ENCODE measurements around the gene STT3B. TPM values are rescaled to one million over a fixed set of nuclear protein-coding genes. Genes with fewer than 3 reads are reported as not detected.
A peak's percentile ranks its signal among the peaks of the same experiment; 100 is the strongest.

The STT3B gene
- total and polyA plus RNA-seq, 2 of the 13 experiments (the other 11 are each of a cell fraction or from before 2014, with no cell fraction given) = 85.0 to 205 TPM

DNA sequence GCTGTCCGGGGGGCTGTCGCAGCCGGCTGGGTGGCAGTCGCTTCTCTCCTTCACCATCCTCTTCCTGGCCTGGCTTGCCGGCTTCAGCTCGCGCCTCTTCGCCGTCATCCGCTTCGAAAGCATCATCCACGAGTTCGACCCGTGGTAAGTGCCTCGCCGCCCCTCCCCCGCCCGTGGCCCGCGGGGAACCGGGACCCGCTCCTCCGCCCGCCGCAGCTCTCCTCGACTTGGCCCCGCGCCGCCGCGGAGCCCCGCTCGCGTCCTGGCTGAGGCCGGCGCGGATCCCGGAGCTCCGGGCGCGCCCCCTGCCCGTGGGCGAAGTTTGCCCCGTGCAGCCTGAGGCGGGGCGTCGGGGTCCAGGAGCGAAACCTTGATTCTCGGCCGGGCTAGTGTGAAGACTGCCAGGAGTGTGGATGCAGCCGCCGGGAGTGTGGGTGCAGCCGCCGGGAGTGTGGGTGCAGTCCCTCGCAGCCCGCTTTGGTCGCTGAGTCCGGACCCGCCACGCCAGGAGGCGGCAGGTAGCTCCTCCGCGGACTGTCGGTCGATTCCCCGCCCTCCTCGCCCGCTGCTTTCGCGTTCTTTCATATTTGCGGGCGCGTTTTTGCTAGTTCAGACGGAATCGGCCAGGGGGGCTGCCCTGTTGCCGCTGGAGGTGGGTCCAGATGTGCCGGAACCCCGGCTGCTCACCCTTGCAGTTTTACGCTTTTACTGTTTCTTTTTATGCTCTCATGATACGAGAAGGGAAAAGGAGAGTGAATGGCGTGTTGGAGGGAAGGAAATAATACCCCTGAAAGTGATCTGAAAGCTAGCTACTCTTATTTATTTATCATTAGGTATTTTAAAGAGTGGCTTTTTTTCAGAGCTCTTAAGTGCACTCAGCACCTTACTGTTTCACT lies 692 bp downstream of the STT3B start (continued):
- TF ChIP-seq NFKB2 (CRISPR knock-in tag; IDR thresholded peaks at IDR 0.05; ENCODE audit: borderline replicate concordance) (no peak), ZBTB14 (CRISPR knock-in tag; IDR thresholded peaks at IDR 0.05) (no peak), ZNF207 (IDR thresholded peaks at IDR 0.05; ENCODE audit: borderline replicate concordance) (no peak), U2AF1 (optimal IDR thresholded peaks at IDR 0.05; ENCODE audit: low read depth, low read length) (no peak), DMAP1 (CRISPR knock-in tag; IDR thresholded peaks at IDR 0.05) (no peak), SP140L (CRISPR knock-in tag; IDR thresholded peaks at IDR 0.05; ENCODE audit: borderline replicate concordance) (no peak), BORCS8-MEF2B (CRISPR knock-in tag; IDR thresholded peaks at IDR 0.05) (no peak), NONO (IDR thresholded peaks at IDR 0.05) (no peak), NONO (CRISPR knock-in tag; conservative IDR thresholded peaks at IDR 0.05) (peak; percentile 52; the same call in 1 of the 2 replicates), JDP2 (CRISPR knock-in tag; IDR thresholded peaks at IDR 0.05; ENCODE audit: borderline replicate concordance) (no peak; the same call in 1 of the 2 replicates)
- TF ChIP-seq, protein P1, sequence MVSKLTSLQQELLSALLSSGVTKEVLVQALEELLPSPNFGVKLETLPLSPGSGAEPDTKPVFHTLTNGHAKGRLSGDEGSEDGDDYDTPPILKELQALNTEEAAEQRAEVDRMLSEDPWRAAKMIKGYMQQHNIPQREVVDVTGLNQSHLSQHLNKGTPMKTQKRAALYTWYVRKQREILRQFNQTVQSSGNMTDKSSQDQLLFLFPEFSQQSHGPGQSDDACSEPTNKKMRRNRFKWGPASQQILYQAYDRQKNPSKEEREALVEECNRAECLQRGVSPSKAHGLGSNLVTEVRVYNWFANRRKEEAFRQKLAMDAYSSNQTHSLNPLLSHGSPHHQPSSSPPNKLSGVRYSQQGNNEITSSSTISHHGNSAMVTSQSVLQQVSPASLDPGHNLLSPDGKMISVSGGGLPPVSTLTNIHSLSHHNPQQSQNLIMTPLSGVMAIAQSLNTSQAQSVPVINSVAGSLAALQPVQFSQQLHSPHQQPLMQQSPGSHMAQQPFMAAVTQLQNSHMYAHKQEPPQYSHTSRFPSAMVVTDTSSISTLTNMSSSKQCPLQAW (CRISPR knock-in tag; IDR thresholded peaks at IDR 0.05) = no peak
- TF ChIP-seq, protein P2, sequence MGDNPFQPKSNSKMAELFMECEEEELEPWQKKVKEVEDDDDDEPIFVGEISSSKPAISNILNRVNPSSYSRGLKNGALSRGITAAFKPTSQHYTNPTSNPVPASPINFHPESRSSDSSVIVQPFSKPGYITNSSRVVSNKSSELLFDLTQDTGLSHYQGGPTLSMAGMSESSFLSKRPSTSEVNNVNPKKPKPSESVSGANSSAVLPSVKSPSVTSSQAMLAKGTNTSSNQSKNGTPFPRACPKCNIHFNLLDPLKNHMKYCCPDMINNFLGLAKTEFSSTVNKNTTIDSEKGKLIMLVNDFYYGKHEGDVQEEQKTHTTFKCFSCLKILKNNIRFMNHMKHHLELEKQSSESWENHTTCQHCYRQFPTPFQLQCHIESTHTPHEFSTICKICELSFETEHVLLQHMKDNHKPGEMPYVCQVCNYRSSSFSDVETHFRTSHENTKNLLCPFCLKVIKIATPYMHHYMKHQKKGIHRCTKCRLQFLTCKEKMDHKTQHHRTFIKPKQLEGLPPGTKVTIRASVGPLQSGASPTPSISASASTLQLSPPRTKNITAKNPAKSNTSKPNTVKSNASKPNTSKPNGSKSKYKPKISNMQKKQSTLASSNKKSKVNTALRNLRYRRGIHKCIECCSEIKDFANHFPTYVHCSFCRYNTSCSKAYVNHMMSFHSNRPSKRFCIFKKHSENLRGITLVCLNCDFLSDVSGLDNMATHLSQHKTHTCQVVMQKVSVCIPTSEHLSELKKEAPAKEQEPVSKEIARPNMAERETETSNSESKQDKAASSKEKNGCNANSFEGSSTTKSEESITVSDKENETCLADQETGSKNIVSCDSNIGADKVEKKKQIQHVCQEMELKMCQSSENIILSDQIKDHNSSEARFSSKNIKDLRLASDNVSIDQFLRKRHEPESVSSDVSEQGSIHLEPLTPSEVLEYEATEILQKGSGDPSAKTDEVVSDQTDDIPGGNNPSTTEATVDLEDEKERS (CRISPR knock-in tag; IDR thresholded peaks at IDR 0.05) = no peak
- TF ChIP-seq, protein P3, sequence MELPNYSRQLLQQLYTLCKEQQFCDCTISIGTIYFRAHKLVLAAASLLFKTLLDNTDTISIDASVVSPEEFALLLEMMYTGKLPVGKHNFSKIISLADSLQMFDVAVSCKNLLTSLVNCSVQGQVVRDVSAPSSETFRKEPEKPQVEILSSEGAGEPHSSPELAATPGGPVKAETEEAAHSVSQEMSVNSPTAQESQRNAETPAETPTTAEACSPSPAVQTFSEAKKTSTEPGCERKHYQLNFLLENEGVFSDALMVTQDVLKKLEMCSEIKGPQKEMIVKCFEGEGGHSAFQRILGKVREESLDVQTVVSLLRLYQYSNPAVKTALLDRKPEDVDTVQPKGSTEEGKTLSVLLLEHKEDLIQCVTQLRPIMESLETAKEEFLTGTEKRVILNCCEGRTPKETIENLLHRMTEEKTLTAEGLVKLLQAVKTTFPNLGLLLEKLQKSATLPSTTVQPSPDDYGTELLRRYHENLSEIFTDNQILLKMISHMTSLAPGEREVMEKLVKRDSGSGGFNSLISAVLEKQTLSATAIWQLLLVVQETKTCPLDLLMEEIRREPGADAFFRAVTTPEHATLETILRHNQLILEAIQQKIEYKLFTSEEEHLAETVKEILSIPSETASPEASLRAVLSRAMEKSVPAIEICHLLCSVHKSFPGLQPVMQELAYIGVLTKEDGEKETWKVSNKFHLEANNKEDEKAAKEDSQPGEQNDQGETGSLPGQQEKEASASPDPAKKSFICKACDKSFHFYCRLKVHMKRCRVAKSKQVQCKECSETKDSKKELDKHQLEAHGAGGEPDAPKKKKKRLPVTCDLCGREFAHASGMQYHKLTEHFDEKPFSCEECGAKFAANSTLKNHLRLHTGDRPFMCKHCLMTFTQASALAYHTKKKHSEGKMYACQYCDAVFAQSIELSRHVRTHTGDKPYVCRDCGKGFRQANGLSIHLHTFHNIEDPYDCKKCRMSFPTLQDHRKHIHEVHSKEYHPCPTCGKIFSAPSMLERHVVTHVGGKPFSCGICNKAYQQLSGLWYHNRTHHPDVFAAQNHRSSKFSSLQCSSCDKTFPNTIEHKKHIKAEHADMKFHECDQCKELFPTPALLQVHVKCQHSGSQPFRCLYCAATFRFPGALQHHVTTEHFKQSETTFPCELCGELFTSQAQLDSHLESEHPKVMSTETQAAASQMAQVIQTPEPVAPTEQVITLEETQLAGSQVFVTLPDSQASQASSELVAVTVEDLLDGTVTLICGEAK (IDR thresholded peaks at IDR 0.05) = no peak
- TF ChIP-seq, protein P3 (CRISPR knock-in tag; IDR thresholded peaks at IDR 0.05) = no peak
